A549 (cell line): ENCODE measurements around the gene AADACL3. TPM values are rescaled to one million over a fixed set of nuclear protein-coding genes. Genes with fewer than 3 reads are reported as not detected.
A peak's percentile ranks its signal among the peaks of the same experiment; 100 is the strongest.

Source experiments
- ATAC-seq, 2 experiments: fragments of 200-7000 bp in 1 of 2; fragments of >200 bp in 1 of 2; cut with Nextera tagmentation in 1 of 2; cut with Tn5 transposase in 1 of 2; 3 replicates each; pipeline versions ENCODE4 v1.8.0 to v1.9.1; 2018 to 2020; ENCODE audit warnings: mild to moderate bottlenecking in 1 of 2, moderate library complexity in 1 of 2
- CTCF ChIA-PET: fragments of 300-600 bp; sonication (Branson Sonifier 250); formaldehyde crosslinking; extraction: SDS; loops from one replicate; lab custom pipeline; 2021; ENCODE audit warnings: antibody characterized with exemption, inconsistent platforms; lab: Yijun Ruan, JAX
- POLR2A ChIA-PET: fragments of 350-600 bp; formaldehyde crosslinking; extraction: SDS; loops from one replicate; lab custom pipeline; 2021; ENCODE audit warnings: antibody characterized with exemption, inconsistent platforms; lab: Yijun Ruan, JAX
- DNase-seq, 2 experiments: peaks; one replicate each; pipeline versions ENCODE4 v3.0.0 to v3.0.0-alpha.2; 2011 to 2016; ENCODE audit warnings: low read depth in 1 of 2, low spot score in 1 of 2
- FAIRE-seq: peaks from 2 replicates; lab custom pipeline; 2011; peaks lifted over from hg19 to GRCh38; lab: Jason Lieb, UNC
- H3K27ac ChIP-seq, 2 experiments: fragments of >200 bp; sonication (Bioruptor Twin); formaldehyde crosslinking; 3 replicates each; pipeline ENCODE4 v1.5.1; 2016 to 2017
- H3K4me1 ChIP-seq: fragments of >200 bp; sonication (Bioruptor Twin); formaldehyde crosslinking; 3 replicates; pipeline ENCODE4 v1.6.1; 2016
- H3K4me2 ChIP-seq: fragments of >200 bp; sonication (Bioruptor Twin); formaldehyde crosslinking; 3 replicates; pipeline ENCODE4 v1.6.1; 2016
- H3K4me3 ChIP-seq: fragments of >200 bp; sonication (Bioruptor Twin); formaldehyde crosslinking; 3 replicates; pipeline ENCODE4 v1.5.1; 2016
- H3K9me3 ChIP-seq: fragments of >200 bp; sonication (Bioruptor Twin); formaldehyde crosslinking; 3 replicates; pipeline ENCODE4 v1.6.1; 2016
- CBX2 ChIP-seq: fragments of 200-600 bp; sonication (generic); IDR thresholded peaks from 2 replicates; pipeline ENCODE4 v1.6.1; 2016; ENCODE audit warnings: low read depth, mild to moderate bottlenecking, borderline replicate concordance
- CBX8 ChIP-seq: fragments of 200-600 bp; sonication (generic); IDR thresholded peaks from 2 replicates; pipeline ENCODE4 v1.6.1; 2016
- CTCF ChIP-seq: fragments of >200 bp; sonication (Bioruptor Twin); formaldehyde crosslinking; IDR thresholded peaks from 3 replicates; pipeline ENCODE4 v1.5.1; 2016
- EP300 ChIP-seq, 2 experiments: fragments of >200 bp; sonication (Bioruptor Twin); formaldehyde crosslinking; IDR thresholded peaks; 2 replicates in 1 of 2; 3 replicates in 1 of 2; pipeline ENCODE4 v1.6.1; 2016 to 2017
- FOSB ChIP-seq: fragments of 250-450 bp; sonication (Bioruptor Pico); IDR thresholded peaks from 2 replicates; pipeline ENCODE4 v1.5.0; 2020; ENCODE audit warnings: mild to moderate bottlenecking, moderate library complexity
- HOXA7 ChIP-seq: fragments of 250-450 bp; sonication (Bioruptor Pico); IDR thresholded peaks from 2 replicates; pipeline ENCODE4 v1.5.0; 2020; ENCODE audit warnings: mild to moderate bottlenecking, moderate library complexity
- JUN ChIP-seq, 2 experiments: fragments of >200 bp; sonication (Bioruptor Twin); formaldehyde crosslinking; IDR thresholded peaks; 2 replicates in 1 of 2; 3 replicates in 1 of 2; pipeline ENCODE4 v1.6.1; 2016 to 2017
- KDM1A ChIP-seq: fragments of 200-600 bp; sonication (generic); IDR thresholded peaks from 2 replicates; pipeline ENCODE4 v1.6.1; 2016; ENCODE audit warnings: low read depth, mild to moderate bottlenecking
- KDM5A ChIP-seq: fragments of 200-600 bp; sonication (generic); IDR thresholded peaks from 2 replicates; pipeline ENCODE4 v1.6.1; 2016; ENCODE audit warnings: antibody characterized with exemption, mild to moderate bottlenecking
- MAZ ChIP-seq: fragments of 150-350 bp; IDR thresholded peaks from 2 replicates; pipeline ENCODE4 v1.6.1; 2014; ENCODE audit warnings: antibody characterized with exemption, low read depth, low read length, borderline replicate concordance
- MYC ChIP-seq: IDR thresholded peaks from 2 replicates; pipeline ENCODE4 v1.6.1; 2012; ENCODE audit warnings: mild to moderate bottlenecking, inconsistent platforms, low read length, improper control_type of control experiment, borderline replicate concordance
- NFE2L2 ChIP-seq: fragments of 150-350 bp; conservative IDR thresholded peaks from 2 replicates; pipeline ENCODE4 v1.6.1; 2014; ENCODE audit warnings: low read length
- PHF8 ChIP-seq: fragments of 200-600 bp; sonication (generic); IDR thresholded peaks from 2 replicates; pipeline ENCODE4 v1.6.1; 2016; ENCODE audit warnings: low read depth, mild to moderate bottlenecking, antibody characterized with exemption, moderate library complexity, borderline replicate concordance
- POLR2A ChIP-seq: IDR thresholded peaks from 2 replicates; pipeline ENCODE4 v1.6.1; 2012; ENCODE audit warnings: mild to moderate bottlenecking, low read length
- RARB ChIP-seq: fragments of 250-450 bp; sonication (Bioruptor Pico); IDR thresholded peaks from 2 replicates; pipeline ENCODE4 v1.8.0; 2021; ENCODE audit warnings: mild to moderate bottlenecking, moderate library complexity
- RFX5 ChIP-seq: fragments of 450-650 bp; IDR thresholded peaks from 2 replicates; pipeline ENCODE4 v1.7.1; 2014; ENCODE audit warnings: antibody characterized with exemption, mild to moderate bottlenecking, moderate library complexity
- SMC3 ChIP-seq: fragments of >200 bp; sonication (Bioruptor Twin); formaldehyde crosslinking; IDR thresholded peaks from 3 replicates; pipeline ENCODE4 v1.6.1; 2018; ENCODE audit warnings: inconsistent platforms
- TFCP2L1 ChIP-seq: fragments of 250-450 bp; sonication (Bioruptor Pico); IDR thresholded peaks from 2 replicates; pipeline ENCODE4 v1.5.0; 2021; ENCODE audit warnings: mild to moderate bottlenecking
- WGBS: methylation state at CpG from one replicate; pipeline ENCODE4 v1.1.6; 2017; ENCODE audit errors: missing lambda C conversion rate; 5-methylcytosine and 5-hydroxymethylcytosine counted together
- polyA plus RNA-seq, 4 experiments: library from polyadenylated mRNA; depleted of rRNA in 3 of 4; stranded (reverse); fragments of >200 nt; fragmentation: RNase III in 1 of 4; extraction: RNeasy Plus Mini Kit Qiagen cat#74134 plus additional on column Dnase treatment in 1 of 4; gene quantifications; 2 replicates in 3 of 4; 3 replicates in 1 of 4; pipeline ENCODE4 v1.2.3, GENCODE V29; 2011 to 2017
- TF ChIP-seq, protein P1 (sequence below): fragments of >200 bp; sonication (Bioruptor Twin); formaldehyde crosslinking; IDR thresholded peaks from 2 replicates; pipeline ENCODE4 v1.6.1; 2016
- TF ChIP-seq, protein P2 (sequence below): fragments of 150-350 bp; IDR thresholded peaks from 2 replicates; pipeline ENCODE4 v1.6.1; 2014; ENCODE audit warnings: low read depth, mild to moderate bottlenecking, low read length
- TF ChIP-seq, protein P3 (sequence below): fragments of 250-450 bp; sonication (Bioruptor Pico); IDR thresholded peaks from 2 replicates; pipeline ENCODE4 v1.5.0; 2020; ENCODE audit warnings: low read depth, mild to moderate bottlenecking, moderate library complexity

Gene AADACL3
- polyA plus RNA-seq, 2 of the 4 experiments (the other 2 are of a cell fraction), result not detected

DNA sequence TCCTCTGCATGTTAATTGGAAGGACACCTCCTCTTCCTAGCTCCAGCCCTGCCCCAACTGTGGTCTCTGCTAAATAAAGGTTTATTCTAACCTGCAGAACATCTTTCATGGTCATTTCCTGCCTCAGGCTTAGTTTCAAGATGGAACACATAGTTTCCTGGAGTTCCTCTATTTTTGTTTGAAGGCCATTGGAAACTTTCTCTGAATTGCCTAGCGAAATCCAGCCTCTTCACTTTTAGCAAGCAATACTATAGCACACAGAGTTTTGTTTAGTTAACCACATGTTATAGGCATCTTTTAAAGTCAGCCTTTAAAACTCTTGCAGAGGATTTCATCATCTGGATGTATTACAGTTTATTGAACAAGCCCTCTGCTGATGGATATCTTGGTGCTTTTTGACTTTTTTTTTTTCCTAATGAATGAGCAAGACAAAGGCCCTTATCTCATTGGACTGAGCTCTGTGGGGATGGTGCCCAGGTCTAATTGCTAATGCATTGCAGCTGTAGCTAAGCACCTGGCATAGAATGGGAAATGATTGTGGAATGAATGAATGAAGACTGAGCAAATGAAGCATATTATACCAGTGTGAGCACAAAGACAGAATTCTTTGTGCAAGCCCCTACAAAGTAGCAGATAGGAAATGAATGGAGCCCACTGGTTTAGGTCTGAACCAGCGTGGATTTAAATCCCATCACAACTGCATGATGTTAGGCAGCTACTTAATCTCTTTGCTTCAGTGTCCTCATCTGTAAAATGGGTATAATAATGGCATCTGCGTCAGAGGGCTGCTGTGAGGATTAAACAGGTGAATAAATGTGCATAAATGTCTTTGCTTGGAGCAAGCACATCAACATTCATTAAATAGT is 29.4 kb downstream of the AADACL3 start (continued):
- TF ChIP-seq HOXA7 (CRISPR knock-in tag) (no peak), TFCP2L1 (CRISPR knock-in tag) (no peak), POLR2A (no peak), CBX2 (no peak)

GRCh38 chr1:12745992-12746323 is 30.0 kb downstream of the AADACL3 start, which contains the start of gene CFAP107:
Gene CFAP107 (plus strand): TSS chr1:12746200. CDS start chr1:12746431, 231 bp downstream.
- CTCF ChIA-PET, result no interaction called here
- TF ChIP-seq NFE2L2 (no peak), KDM5A (no peak), CTCF (no peak), CBX8 (no peak), RARB (CRISPR knock-in tag) (no peak), EP300 (IDR thresholded peaks at IDR 0.05) (no peak)
- Histone ChIP-seq H3K4me1 (no peaks in the 10 kb centered on the region), H3K9me3 (peaks cover 13% of the 10 kb centered on the region; the same call in 1 of the 3 replicates), H3K4me3 (no peak within 1 kb of the TSS), H3K27ac (no peak within 1 kb of the TSS), H3K4me2 (no peak within 1 kb of the TSS)
- no peak for FAIRE-seq
- POLR2A ChIA-PET, result no interaction called here
- 0 out of 6 replicates have a peak, but pooled peaks of 1 of the 2 experiments have one; percentile 43 for ATAC-seq
- no peak for DNase-seq
- 3% methylated on average over 2 of the region's 2 CpGs for WGBS

- FAIRE-seq (no peak), ATAC-seq (no peak), DNase-seq (no peak)
- Histone ChIP-seq H3K4me1 (no peaks in the 10 kb centered on the region), H3K27ac (no peak overlapping the region), H3K4me3 (no peak overlapping the region), H3K9me3 (peaks cover 13% of the 10 kb centered on the region; the same call in 1 of the 3 replicates), H3K4me2 (no peak overlapping the region)
- CTCF ChIA-PET, result no interaction called here
- POLR2A ChIA-PET, result no interaction called here
- TF ChIP-seq NFE2L2 (no peak), PHF8 (no peak), JUN (IDR thresholded peaks at IDR 0.05) (no peak), CBX8 (no peak), SMC3 (no peak), FOSB (CRISPR knock-in tag) (no peak)
- TF ChIP-seq, protein P1, sequence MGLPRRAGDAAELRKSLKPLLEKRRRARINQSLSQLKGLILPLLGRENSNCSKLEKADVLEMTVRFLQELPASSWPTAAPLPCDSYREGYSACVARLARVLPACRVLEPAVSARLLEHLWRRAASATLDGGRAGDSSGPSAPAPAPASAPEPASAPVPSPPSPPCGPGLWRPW, result no peak
Observed at GRCh38 chr1:12748778-12749355, 33.0 kb downstream of the AADACL3 start.

DNA sequence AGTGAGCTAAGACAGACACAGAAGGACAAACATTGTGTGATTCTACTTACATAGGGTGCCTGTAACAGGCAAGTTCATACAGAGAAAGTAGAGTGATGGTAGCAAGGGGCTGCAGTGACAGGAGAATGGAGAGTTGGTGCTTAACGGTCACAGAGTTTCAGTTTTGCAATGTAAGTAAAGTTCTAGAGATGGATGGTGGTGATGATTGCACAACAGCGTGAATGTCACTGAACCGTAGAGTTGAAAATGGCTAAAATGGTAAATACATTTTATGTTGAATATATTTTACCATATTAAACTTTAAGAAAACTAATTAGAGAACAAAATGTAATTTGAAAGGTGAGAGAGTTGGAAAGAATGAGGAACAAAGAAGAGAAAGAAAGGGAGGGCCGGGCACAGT is 38.8 kb downstream of the AADACL3 start:
- 32% methylated on average over 4 of the region's 4 CpGs for WGBS

More for the DNA sequence above, 38.8 kb downstream of the AADACL3 start:
- Histone ChIP-seq H3K27ac (no peak overlapping the region), H3K4me1 (no peaks in the 10 kb centered on the region), H3K4me3 (no peak overlapping the region), H3K9me3 (0 out of 3 replicates have a peak, but pooled peaks cover 3% of the 10 kb centered on the region), H3K4me2 (no peak overlapping the region)
- ChIA-PET POLR2A (no interaction called here), CTCF (no interaction called here)
- TF ChIP-seq TFCP2L1 (CRISPR knock-in tag) (no peak), RARB (CRISPR knock-in tag) (no peak), CBX8 (no peak), MYC (no peak), RFX5 (no peak), MAZ (no peak), KDM1A (no peak)
- TF ChIP-seq, protein P2, sequence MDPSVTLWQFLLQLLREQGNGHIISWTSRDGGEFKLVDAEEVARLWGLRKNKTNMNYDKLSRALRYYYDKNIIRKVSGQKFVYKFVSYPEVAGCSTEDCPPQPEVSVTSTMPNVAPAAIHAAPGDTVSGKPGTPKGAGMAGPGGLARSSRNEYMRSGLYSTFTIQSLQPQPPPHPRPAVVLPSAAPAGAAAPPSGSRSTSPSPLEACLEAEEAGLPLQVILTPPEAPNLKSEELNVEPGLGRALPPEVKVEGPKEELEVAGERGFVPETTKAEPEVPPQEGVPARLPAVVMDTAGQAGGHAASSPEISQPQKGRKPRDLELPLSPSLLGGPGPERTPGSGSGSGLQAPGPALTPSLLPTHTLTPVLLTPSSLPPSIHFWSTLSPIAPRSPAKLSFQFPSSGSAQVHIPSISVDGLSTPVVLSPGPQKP, result no peak
- TF ChIP-seq, protein P3, sequence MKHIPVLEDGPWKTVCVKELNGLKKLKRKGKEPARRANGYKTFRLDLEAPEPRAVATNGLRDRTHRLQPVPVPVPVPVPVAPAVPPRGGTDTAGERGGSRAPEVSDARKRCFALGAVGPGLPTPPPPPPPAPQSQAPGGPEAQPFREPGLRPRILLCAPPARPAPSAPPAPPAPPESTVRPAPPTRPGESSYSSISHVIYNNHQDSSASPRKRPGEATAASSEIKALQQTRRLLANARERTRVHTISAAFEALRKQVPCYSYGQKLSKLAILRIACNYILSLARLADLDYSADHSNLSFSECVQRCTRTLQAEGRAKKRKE (CRISPR knock-in tag), result no peak
- FAIRE-seq (no peak), ATAC-seq (no peak), DNase-seq (no peak)
